Heart left ventricle (tissue), 16 donors: ENCODE data around the gene SLC4A2. TPM values are rescaled to one million over a fixed set of nuclear protein-coding genes. Genes with fewer than 3 reads are reported as not detected.

Experiments used
- ATAC-seq, 4 donors: fragments of 200-7000 bp; cut with Tn5 transposase; one replicate each; pipeline ENCODE4 v1.9.1; 2020 to 2022; ENCODE audit warnings: moderate library complexity in 4 of 4, mild to moderate bottlenecking in 3 of 4, moderate number of reproducible peaks in 1 of 4
- DNase-seq, 5 donors: peaks; one replicate each; pipeline ENCODE4 v3.0.0-alpha.2; 2020
- H3K27ac ChIP-seq, 12 donors: fragments of 200-600 bp; sonication (generic) in 4 of 12; one replicate each; pipeline versions ENCODE4 v1.5.0 to v1.8.0; 2016 to 2022; ENCODE audit warnings: mild to moderate bottlenecking in 2 of 12
- H3K27me3 ChIP-seq, 9 donors: fragments of 200-600 bp; sonication (generic) in 2 of 9; one replicate each; pipeline versions ENCODE4 v1.5.1 to v1.8.0; 2016 to 2022; ENCODE audit warnings: mild to moderate bottlenecking in 3 of 9
- H3K36me3 ChIP-seq, 9 donors: fragments of 200-600 bp; sonication (generic) in 2 of 9; one replicate each; pipeline versions ENCODE4 v1.5.0 to v1.8.0; 2018 to 2022; ENCODE audit warnings: mild to moderate bottlenecking in 2 of 9
- H3K4me1 ChIP-seq, 12 donors: fragments of 200-600 bp; sonication (generic) in 4 of 12; one replicate each; pipeline versions ENCODE4 v1.5.0 to v1.8.0; 2016 to 2022; ENCODE audit warnings: mild to moderate bottlenecking in 3 of 12
- H3K4me3 ChIP-seq, 12 donors: fragments of 200-600 bp; sonication (generic) in 4 of 12; one replicate each; pipeline versions ENCODE4 v1.5.0 to v1.8.0; 2017 to 2022; ENCODE audit warnings: mild to moderate bottlenecking in 9 of 12, moderate library complexity in 4 of 12
- H3K9me3 ChIP-seq, 12 donors: fragments of 200-600 bp; sonication (generic) in 4 of 12; one replicate each; pipeline versions ENCODE4 v1.5.0 to v1.8.0; 2016 to 2022; ENCODE audit warnings: mild to moderate bottlenecking in 1 of 12
- CTCF ChIP-seq, 12 donors: fragments of 200-600 bp; sonication (generic) in 4 of 12; IDR thresholded peaks; one replicate each; pipeline versions ENCODE4 v1.5.0 to v1.8.0; 2018 to 2022; ENCODE audit warnings: antibody characterized with exemption in 12 of 12, mild to moderate bottlenecking in 5 of 12
- POLR2A ChIP-seq, 2 donors: fragments of 450-650 bp; IDR thresholded peaks; one replicate each; pipeline ENCODE4 v1.6.1; 2017; ENCODE audit warnings: antibody characterized with exemption in 2 of 2, mild to moderate bottlenecking in 2 of 2, moderate library complexity in 2 of 2
- WGBS, 4 donors: extraction: QIAGEN DNeasy Blood & Tissue Kit in 2 of 4; methylation state at CpG; one replicate each; pipeline versions ENCODE4 v1.1.5 to v1.1.7; 2013 to 2018; 5-methylcytosine and 5-hydroxymethylcytosine counted together
- intact Hi-C, 10 donors: fragments of 100-400 bp; cut with DNase I; formaldehyde crosslinking; loops; one replicate each; pipeline versions ENCODE4 v1.11.1 to v1.14.2; 2022
- polyA plus RNA-seq, 2 donors: library from polyadenylated mRNA; stranded (reverse); fragments of 200-250 nt; gene quantifications; one replicate each; pipeline ENCODE4 v1.2.3, GENCODE V29; 2013
- total RNA-seq, 9 donors: library from RNA; depleted of rRNA in 2 of 9; stranded (reverse); fragments of >200 nt in 2 of 9; fragmentation: NEBNext Ultra II Directional in 3 of 9; extraction: Animal tissue kit (Norgen Biotek cat#: 25700) in 3 of 9; gene quantifications; one replicate each; pipeline versions ENCODE4 v1.1.0 to v1.2.4, GENCODE V29; 2016 to 2023
- donor health status: ischemic (EF 13 %, LVEDD 7.1; RV severe dilation, severe dysfunction).
- donor health status: healthy with polysubstance abuse.
- donor health status: DM: no; HTN: yes; CAD: no.
- donor health status: DM: no; HTN: no; CAD: no.
- donor health status: ischemic (EF 25% LVEDD 6.9; RV normal size, moderate dysfunction).
- donor health status: ischemic (EF 25% LVEDD 5.7; RV mildly dilated, moderate dysfunction).
- donor health status: healthy.
- donor health status: DM: yes; HTN: yes; CAD: no.
- donor health status: ischemic (EF 35%, LVEDD 5.7; RV mildly dilated, moderate dysfunction).
- donor health status: nonischemic (EF 11% LVEDD 7.7; RV severe dilation, severe dysfunction).
- donor health status: DM: yes; HTN: yes; CAD: no.
- donor health status: PGD.
- donor health status: ischemic (EF 29% LVEDD 5.4; RV normal size, mild dysfunction).
- donor health status: nonischemic (EF 23%, LVEDD 6.1; RV moderate dilation, normal function).

SLC4A2 gene
- total and polyA plus RNA-seq, 11 donors = 44.1 to 113 (median 68.3) TPM

- Histone ChIP-seq H3K9me3 (no peaks in the 10 kb centered on the region), H3K4me1 (peaks cover 0 to 32% (median 15%) of the 10 kb centered on the region in 12 donors), H3K27me3 (no peaks in the 10 kb centered on the region), H3K27ac (no peak overlapping the region), H3K4me3 (no peak overlapping the region), H3K36me3 (peaks cover 0 to 8% (median 0%) of the 10 kb centered on the region in 9 donors)
- TF ChIP-seq CTCF (IDR thresholded peaks at IDR 0.05) = no peak
- TF ChIP-seq POLR2A (IDR thresholded peaks at IDR 0.05) = no peak
- DNase-seq (no peak), ATAC-seq (no peak)
- WGBS, 4 donors = 83 to 90% (median 88%) methylated on average over 11 to 12 of the region's 12 CpGs
- intact Hi-C loops = no loop called here
These were observed 44.6 kb downstream of the SLC4A2 start for GRCh38 chr7:151103973-151104372.

- H3K27ac ChIP-seq = no peak overlapping the region
- H3K36me3 ChIP-seq = peaks cover 0 to 8% (median 0%) of the 10 kb centered on the region in 9 donors
- whole genome bisulfite sequencing, 4 donors = 78 to 82% (median 81%) methylated on average over 23 of the region's 23 CpGs
- no peak for DNase-seq
- no peak for TF ChIP-seq POLR2A (IDR thresholded peaks at IDR 0.05)
- TF ChIP-seq CTCF (IDR thresholded peaks at IDR 0.05) = no peak
- no peak overlapping the region for H3K4me3 ChIP-seq
- H3K4me1 ChIP-seq = peaks cover 0 to 27% (median 12%) of the 10 kb centered on the region in 12 donors
- no peaks in the 10 kb centered on the region for H3K9me3 ChIP-seq
- intact Hi-C loops = no loop called here
- ATAC-seq = no peak
- no peaks in the 10 kb centered on the region for H3K27me3 ChIP-seq
These were observed 45.2 kb downstream of the SLC4A2 start for GRCh38 chr7:151104411-151105235.

GRCh38 chr7:151107882-151108281 is 48.5 kb downstream of the SLC4A2 start:
- intact Hi-C loops = loop anchor here in 1 of 10 donors (2.0 kb wide), 1 partner anchor 75 kb away; no protein-coding TSS in a partner anchor
- peaks cover 0 to 27% (median 16%) of the 10 kb centered on the region in 12 donors for H3K4me1 ChIP-seq
- no peak overlapping the region for H3K4me3 ChIP-seq
- TF ChIP-seq CTCF (IDR thresholded peaks at IDR 0.05) (no peak), POLR2A (IDR thresholded peaks at IDR 0.05) (no peak)
- H3K9me3 ChIP-seq = no peaks in the 10 kb centered on the region
- no peak overlapping the region for H3K27ac ChIP-seq
- no peaks in the 10 kb centered on the region for H3K27me3 ChIP-seq
- WGBS, 4 donors = 75 to 93% (median 80%) methylated on average over 7 to 10 of the region's 10 CpGs
- no peak for DNase-seq
- ATAC-seq = no peak
- H3K36me3 ChIP-seq = peaks cover 0 to 8% (median 0%) of the 10 kb centered on the region in 9 donors
